Central memory CD8-positive, alpha-beta T cell (primary cell): Measurements from ENCODE around the gene MPP2.
A peak's percentile ranks its signal among the peaks of the same experiment; 100 is the strongest.
"Not testable (repeated sequence)": the region's sequence is repeated elsewhere in the genome, so short reads cannot be mapped to it uniquely, and the experiment has no call there.

Experiments used
- ATAC-seq: fragments of 150-1000 bp; cut with Tn5 transposase; replicated peaks from 2 replicates; pipeline ENCODE4 v1.10.0; 2022; ENCODE audit warnings: mild to moderate bottlenecking, moderate FRiP score, moderate number of reproducible peaks; ENCODE audit not compliant: poor library complexity, severe bottlenecking; ENCODE audit errors: extremely low read depth
- DNase-seq, 2 donors: peaks; one replicate each; pipeline ENCODE4 v3.0.0; 2021; ENCODE audit warnings: low spot score in 2 of 2
- H3K27ac Mint-ChIP-seq: one replicate; pipeline ENCODE4 v1.8.0; 2022; ENCODE audit warnings: low read depth, mild to moderate bottlenecking, moderate library complexity, mixed read lengths
- H3K27me3 Mint-ChIP-seq: one replicate; pipeline ENCODE4 v1.8.0; 2022; ENCODE audit warnings: mixed read lengths
- H3K36me3 Mint-ChIP-seq: one replicate; pipeline ENCODE4 v1.8.0; 2022; ENCODE audit warnings: mild to moderate bottlenecking, moderate library complexity, mixed read lengths; ENCODE audit not compliant: insufficient read depth
- H3K4me1 Mint-ChIP-seq: one replicate; pipeline ENCODE4 v1.8.0; 2022; ENCODE audit warnings: mixed read lengths
- H3K4me3 Mint-ChIP-seq: one replicate; pipeline ENCODE4 v1.8.0; 2022; ENCODE audit warnings: mild to moderate bottlenecking, moderate library complexity, mixed read lengths
- H3K9me3 Mint-ChIP-seq: one replicate; pipeline ENCODE4 v1.8.0; 2022; ENCODE audit warnings: mixed read lengths

Gene MPP2

DNA sequence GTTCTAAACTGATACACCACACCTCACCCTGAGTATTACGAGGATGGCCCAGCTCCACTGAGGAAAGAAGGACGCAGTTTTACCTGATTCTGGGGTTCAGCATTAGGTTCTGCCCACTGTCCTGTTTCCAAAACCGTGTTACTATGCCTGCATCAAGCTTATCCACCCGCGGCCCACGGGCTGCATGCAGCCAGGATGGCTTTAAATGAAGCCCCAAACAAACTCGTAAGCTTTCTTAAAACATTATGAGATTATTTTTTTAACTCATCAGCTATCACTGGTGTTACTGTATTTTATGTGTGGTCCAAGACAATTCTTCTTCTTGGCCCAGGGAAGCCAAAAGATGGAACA lies 64.4 kb downstream of the MPP2 start:
- no peak overlapping the region for H3K4me3 Mint-ChIP-seq
- H3K9me3 Mint-ChIP-seq: peaks cover 5% of the 10 kb centered on the region
- no peak for DNase-seq
- H3K4me1 Mint-ChIP-seq: no peaks in the 10 kb centered on the region
- no peak for ATAC-seq
- peaks cover 50% of the 10 kb centered on the region for H3K27me3 Mint-ChIP-seq
- peak overlapping the region; percentile 52 for H3K27ac Mint-ChIP-seq
- H3K36me3 Mint-ChIP-seq: no peaks in the 10 kb centered on the region

- H3K36me3 Mint-ChIP-seq, H3K4me1 Mint-ChIP-seq, ATAC-seq, H3K9me3 Mint-ChIP-seq, H3K4me3 Mint-ChIP-seq, DNase-seq: not testable (repeated sequence)
- Mint-ChIP-seq H3K27ac (peak overlapping the region; percentile 52), H3K27me3 (peaks cover 50% of the 10 kb centered on the region)
Observed at GRCh38 chr17:43842091-43842974, 65.0 kb downstream of the MPP2 start.

GRCh38 chr17:43841282-43841681 lies 66.1 kb downstream of the MPP2 start:
- H3K27me3 Mint-ChIP-seq: peaks cover 55% of the 10 kb centered on the region
- H3K4me3 Mint-ChIP-seq: no peak overlapping the region
- peaks cover 5% of the 10 kb centered on the region for H3K9me3 Mint-ChIP-seq
- H3K27ac Mint-ChIP-seq: no peak overlapping the region
- no peak for ATAC-seq
- no peaks in the 10 kb centered on the region for H3K4me1 Mint-ChIP-seq
- no peaks in the 10 kb centered on the region for H3K36me3 Mint-ChIP-seq
- DNase-seq: no peak

- ATAC-seq (no peak), DNase-seq (no peak)
- no peak overlapping the region for H3K27ac Mint-ChIP-seq
- H3K4me1 Mint-ChIP-seq: no peaks in the 10 kb centered on the region
- no peak overlapping the region for H3K4me3 Mint-ChIP-seq
- H3K9me3 Mint-ChIP-seq: peaks cover 5% of the 10 kb centered on the region
- H3K27me3 Mint-ChIP-seq: peaks cover 59% of the 10 kb centered on the region
- no peaks in the 10 kb centered on the region for H3K36me3 Mint-ChIP-seq
Observed at GRCh38 chr17:43840814-43841213, 66.5 kb downstream of the MPP2 start.

GRCh38 chr17:43839670-43840108 lies 67.6 kb downstream of the MPP2 start:
- ATAC-seq: no peak
- no peak overlapping the region for H3K27ac Mint-ChIP-seq
- H3K27me3 Mint-ChIP-seq: peaks cover 68% of the 10 kb centered on the region
- H3K9me3 Mint-ChIP-seq: peaks cover 5% of the 10 kb centered on the region
- H3K4me3 Mint-ChIP-seq: no peak overlapping the region
- H3K36me3 Mint-ChIP-seq: no peaks in the 10 kb centered on the region
- no peak for DNase-seq
- H3K4me1 Mint-ChIP-seq: no peaks in the 10 kb centered on the region

- H3K27ac Mint-ChIP-seq: no peak overlapping the region
- peaks cover 69% of the 10 kb centered on the region for H3K27me3 Mint-ChIP-seq
- peak overlapping the region; percentile 80 for H3K4me3 Mint-ChIP-seq
- H3K36me3 Mint-ChIP-seq: no peaks in the 10 kb centered on the region
- no peaks in the 10 kb centered on the region for H3K9me3 Mint-ChIP-seq
- H3K4me1 Mint-ChIP-seq: peaks cover 20% of the 10 kb centered on the region
- ATAC-seq (no peak), DNase-seq (no peak)
Observed at GRCh38 chr17:43834106-43834505, 73.2 kb downstream of the MPP2 start.

DNA sequence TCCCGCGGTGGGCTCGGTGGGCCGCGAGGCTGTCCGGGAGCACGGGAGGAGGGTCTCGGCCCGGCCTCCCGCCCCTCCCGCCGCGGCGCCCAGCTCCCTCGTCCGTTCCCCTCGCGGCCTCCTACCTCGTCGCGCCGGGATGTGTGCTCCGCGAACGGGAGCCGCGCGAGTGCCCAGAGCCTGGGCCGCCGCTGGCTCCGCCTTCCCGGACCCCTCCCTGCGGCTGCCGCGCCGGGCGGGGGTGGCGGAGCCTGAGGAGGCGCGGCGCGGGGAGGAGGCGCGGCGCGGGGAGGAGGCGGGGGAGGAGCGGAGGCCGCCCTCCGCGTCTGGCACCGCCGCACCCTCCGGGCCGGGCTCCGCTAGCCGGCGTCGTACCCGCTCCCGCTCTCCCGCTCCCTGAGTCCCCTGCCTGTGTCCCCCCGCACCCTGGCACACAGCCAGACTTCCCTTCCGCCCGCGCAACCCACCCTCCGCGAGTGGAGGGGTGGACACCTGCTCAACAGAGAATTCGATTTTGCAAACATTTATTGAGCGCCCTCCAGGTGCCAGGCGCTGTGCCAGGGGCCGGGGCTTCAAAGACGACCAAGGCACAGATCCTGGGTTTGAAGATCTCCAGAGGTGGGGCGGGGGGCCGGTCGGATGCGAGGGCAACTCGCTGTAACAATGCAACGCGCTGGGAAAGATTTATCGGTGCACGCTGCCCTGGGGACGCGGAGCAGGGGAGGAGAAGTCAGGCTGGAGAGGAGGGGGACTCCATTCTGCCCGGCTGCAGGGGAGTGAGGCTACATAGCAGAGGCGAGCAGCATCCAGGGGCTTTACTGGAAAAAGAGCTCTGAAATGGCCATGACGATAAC lies 74.1 kb downstream of the MPP2 start, which contains the start of gene MPP3:
TSS of gene MPP3 (minus strand) at position 171 of the 854 bp plus-strand sequence. CDS start 1,240 bp downstream, outside the sequence.
- Mint-ChIP-seq H3K36me3 (no peaks in the 10 kb centered on the region), H3K27ac (no peak within 1 kb of the TSS), H3K4me1 (peaks cover 20% of the 10 kb centered on the region), H3K9me3 (no peaks in the 10 kb centered on the region), H3K4me3 (peak within 1 kb of the TSS; percentile 80), H3K27me3 (peaks cover 60% of the 10 kb centered on the region)
- DNase-seq: no peak
- ATAC-seq: peak; percentile 85

- Mint-ChIP-seq H3K27me3 (peaks cover 52% of the 10 kb centered on the region), H3K9me3 (no peaks in the 10 kb centered on the region), H3K4me1 (peaks cover 20% of the 10 kb centered on the region), H3K4me3 (peak overlapping the region; percentile 80), H3K27ac (no peak overlapping the region), H3K36me3 (no peaks in the 10 kb centered on the region)
- no peak for DNase-seq
- ATAC-seq: no peak
Observed at GRCh38 chr17:43832168-43832975, 75.0 kb downstream of the MPP2 start.

DNA sequence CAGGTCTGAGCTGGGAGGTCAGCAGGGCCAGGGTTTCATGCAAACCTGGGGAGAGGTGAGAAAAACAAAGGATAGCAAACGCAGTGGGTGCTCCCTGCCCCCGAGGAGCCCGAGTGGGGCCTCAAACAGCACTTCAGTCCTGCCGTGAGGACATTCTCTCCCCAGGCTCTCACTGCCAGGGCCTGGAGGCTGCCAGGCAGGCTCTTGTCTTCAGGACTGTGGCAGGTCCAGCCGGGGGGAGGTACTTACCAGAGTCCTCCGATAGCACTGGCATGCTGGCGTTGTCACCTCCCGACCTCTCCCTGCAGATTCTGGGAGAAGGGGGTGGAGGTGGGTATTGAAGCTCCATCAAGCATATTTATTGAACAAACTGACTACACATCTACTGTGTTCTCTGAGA lies 75.7 kb downstream of the MPP2 start:
- peaks cover 20% of the 10 kb centered on the region for H3K4me1 Mint-ChIP-seq
- H3K27me3 Mint-ChIP-seq: peaks cover 47% of the 10 kb centered on the region
- DNase-seq: no peak
- no peaks in the 10 kb centered on the region for H3K9me3 Mint-ChIP-seq
- H3K36me3 Mint-ChIP-seq: no peaks in the 10 kb centered on the region
- H3K27ac Mint-ChIP-seq: no peak overlapping the region
- H3K4me3 Mint-ChIP-seq: peak overlapping the region; percentile 80
- ATAC-seq: no peak

DNA sequence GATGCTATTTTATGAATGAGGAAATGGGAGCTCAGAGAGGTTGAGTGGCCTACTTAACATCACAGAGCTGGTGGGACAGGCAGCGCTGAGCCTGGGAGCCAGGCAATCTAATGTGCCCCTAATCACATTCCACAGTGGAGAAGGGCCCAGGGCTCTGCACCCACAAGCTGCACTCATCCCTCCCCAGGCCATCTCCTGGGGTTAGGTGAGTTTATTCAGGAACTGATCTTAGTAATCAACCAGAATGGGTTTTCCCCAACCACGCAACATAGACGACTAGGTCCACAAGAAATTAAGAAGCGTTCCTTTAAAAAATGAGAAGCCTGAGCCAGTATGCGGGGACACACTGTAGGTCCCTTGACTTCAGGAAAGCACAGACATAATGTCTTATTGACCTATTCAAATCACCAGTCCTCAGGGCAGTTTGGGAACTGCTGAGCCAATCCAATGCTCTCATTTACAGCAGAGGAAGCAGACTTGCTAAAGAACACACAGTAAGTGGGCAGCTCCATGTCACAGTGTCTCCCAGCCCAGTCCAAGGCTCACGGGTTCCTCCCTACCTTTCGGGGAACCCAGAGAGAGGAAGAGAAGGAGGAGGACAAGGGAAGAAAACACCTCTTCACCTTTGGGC lies 76.7 kb downstream of the MPP2 start:
- ATAC-seq: no peak
- H3K4me3 Mint-ChIP-seq: peak overlapping the region; percentile 38

DNA sequence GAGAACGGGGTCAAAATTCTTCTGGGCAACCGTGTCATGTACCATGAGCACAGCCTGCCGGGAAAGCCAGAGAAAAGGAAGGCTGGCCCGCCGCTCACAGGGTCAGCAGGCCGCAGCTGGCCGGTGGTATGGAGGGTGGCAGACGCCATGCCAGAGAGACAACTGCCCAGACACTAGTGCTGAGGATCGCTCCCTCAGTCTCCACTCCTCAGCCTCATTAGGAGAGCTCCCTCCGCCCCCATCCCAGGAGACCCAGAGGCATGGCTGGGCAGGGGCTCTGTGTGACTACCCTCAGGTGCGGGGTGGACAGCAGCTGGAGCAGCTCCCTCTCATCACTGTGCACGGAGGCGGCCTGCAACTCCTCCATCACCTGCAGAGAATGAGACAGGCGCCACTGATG lies 77.6 kb downstream of the MPP2 start:
- Mint-ChIP-seq H3K4me3 (no peak overlapping the region), H3K4me1 (peaks cover 20% of the 10 kb centered on the region), H3K27ac (no peak overlapping the region), H3K9me3 (no peaks in the 10 kb centered on the region), H3K36me3 (no peaks in the 10 kb centered on the region), H3K27me3 (peaks cover 28% of the 10 kb centered on the region)
- DNase-seq (no peak), ATAC-seq (no peak)

More for the DNA sequence above, 76.7 kb downstream of the MPP2 start:
- H3K36me3 Mint-ChIP-seq: no peaks in the 10 kb centered on the region
- H3K9me3 Mint-ChIP-seq: no peaks in the 10 kb centered on the region
- no peak overlapping the region for H3K27ac Mint-ChIP-seq
- DNase-seq: no peak
- peaks cover 20% of the 10 kb centered on the region for H3K4me1 Mint-ChIP-seq
- peaks cover 37% of the 10 kb centered on the region for H3K27me3 Mint-ChIP-seq

DNA sequence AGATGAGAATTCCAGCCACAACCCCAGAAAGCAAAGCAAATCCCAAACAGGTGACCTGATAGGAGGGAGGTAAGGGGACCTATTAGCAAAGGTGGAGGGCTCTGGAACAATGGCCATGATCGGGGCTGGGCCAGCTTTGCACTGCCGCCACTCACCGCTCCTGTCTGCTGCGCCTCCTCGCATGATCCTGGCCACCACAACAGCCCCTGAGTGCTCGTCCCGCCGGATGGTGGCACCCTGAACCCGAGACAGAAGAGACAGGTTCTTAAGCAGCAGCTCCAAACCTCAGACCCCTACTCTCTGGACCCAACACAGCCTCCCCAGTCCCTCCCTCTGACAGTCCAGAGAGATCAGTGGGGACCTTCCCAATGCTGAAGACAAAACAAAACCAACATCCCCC lies 79.7 kb downstream of the MPP2 start:
- no peaks in the 10 kb centered on the region for H3K9me3 Mint-ChIP-seq
- H3K4me1 Mint-ChIP-seq: peaks cover 11% of the 10 kb centered on the region
- peaks cover 10% of the 10 kb centered on the region for H3K27me3 Mint-ChIP-seq
- ATAC-seq: no peak
- H3K4me3 Mint-ChIP-seq: no peak overlapping the region
- DNase-seq: no peak
- no peak overlapping the region for H3K27ac Mint-ChIP-seq
- H3K36me3 Mint-ChIP-seq: no peaks in the 10 kb centered on the region
